Fibroblast of villous mesenchyme (primary cell): Measurements from ENCODE around the gene ACIN1. TPM values are rescaled to one million over a fixed set of nuclear protein-coding genes. Genes with fewer than 3 reads are reported as not detected.

Experiments used
- DNase-seq: peaks from one replicate; pipeline ENCODE4 v3.0.0-alpha.2; 2010; ENCODE audit warnings: low read depth
- H3K4me3 ChIP-seq: 2 replicates; pipeline ENCODE4 v1.5.1; 2011; ENCODE audit warnings: low read depth, mild to moderate bottlenecking, low read length
- total RNA-seq: library from RNA; depleted of rRNA; stranded (reverse); fragments of >200 nt; gene quantifications from 2 replicates; pipeline ENCODE4 v1.2.3, GENCODE V29; 2012
- TF ChIP-seq, protein P1 (sequence below): IDR thresholded peaks from 2 replicates; pipeline ENCODE4 v1.5.1; 2012; ENCODE audit warnings: low read depth, mild to moderate bottlenecking, low read length; ENCODE audit not compliant: insufficient read depth

Gene ACIN1
- total RNA-seq, 1 donor, result 106 TPM

DNA sequence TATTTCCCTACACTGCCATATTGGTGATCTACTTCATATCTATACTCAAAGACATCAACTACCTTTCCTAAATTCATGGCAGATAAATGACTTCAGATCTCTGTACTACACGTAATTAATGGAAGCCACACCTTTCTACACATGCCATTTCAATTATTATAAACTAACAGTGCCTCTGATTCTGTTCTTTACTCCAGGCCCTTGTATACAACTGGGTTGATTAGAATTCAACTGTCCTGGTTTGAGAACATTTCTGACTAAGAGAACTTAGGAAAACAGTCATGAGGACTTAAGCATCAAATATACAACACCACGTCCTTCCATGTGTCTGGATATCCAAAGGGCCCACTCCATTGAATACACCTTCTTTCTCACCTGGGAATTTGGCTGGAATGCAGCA is 1.8 kb downstream of the ACIN1 start:
- peak overlapping the region; percentile 91 for H3K4me3 ChIP-seq

DNA sequence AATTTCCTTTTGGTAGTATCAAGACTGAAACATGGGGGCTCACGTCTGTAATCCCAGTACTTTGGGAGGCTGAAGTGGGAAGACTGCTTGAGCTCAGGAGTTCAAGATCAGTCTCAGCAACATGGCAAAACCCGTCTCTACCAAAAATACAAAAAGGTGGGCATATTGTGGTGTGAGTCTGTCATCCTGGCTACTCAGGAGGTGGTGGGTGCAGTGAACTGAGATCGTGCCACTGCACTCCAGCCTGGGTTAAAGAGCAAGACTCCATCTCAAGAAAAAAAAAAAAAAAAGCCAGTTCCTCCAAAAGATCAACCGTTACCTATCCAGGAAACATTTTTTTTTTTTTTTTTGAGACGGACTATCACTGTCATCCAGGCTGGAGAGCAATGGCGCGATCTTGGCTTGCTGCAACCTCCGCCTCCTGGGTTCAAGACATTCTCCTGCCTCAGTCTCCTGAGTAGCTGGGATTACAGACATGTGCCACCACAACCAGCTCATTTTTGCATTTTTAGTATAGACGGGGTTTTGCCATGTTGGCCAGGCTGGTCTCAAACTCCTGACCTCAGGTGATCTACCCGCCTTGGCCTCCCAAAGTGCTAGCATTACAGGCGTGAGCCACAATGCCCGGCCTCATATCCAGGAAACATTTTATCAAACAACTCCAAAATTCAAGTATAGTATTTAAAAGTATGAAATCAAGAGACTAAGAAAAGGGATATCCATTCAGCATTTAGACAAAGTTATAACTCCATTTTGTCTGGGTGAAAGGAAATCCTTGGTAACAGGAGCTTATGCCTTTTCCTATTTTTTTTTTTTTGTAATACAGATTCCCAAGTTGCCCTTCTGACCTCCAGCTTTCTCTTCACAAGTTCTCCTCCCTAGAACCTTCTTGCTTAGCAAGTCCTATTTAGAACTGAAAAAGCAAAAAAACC is 3.4 kb downstream of the ACIN1 start:
- TF ChIP-seq, protein P1, sequence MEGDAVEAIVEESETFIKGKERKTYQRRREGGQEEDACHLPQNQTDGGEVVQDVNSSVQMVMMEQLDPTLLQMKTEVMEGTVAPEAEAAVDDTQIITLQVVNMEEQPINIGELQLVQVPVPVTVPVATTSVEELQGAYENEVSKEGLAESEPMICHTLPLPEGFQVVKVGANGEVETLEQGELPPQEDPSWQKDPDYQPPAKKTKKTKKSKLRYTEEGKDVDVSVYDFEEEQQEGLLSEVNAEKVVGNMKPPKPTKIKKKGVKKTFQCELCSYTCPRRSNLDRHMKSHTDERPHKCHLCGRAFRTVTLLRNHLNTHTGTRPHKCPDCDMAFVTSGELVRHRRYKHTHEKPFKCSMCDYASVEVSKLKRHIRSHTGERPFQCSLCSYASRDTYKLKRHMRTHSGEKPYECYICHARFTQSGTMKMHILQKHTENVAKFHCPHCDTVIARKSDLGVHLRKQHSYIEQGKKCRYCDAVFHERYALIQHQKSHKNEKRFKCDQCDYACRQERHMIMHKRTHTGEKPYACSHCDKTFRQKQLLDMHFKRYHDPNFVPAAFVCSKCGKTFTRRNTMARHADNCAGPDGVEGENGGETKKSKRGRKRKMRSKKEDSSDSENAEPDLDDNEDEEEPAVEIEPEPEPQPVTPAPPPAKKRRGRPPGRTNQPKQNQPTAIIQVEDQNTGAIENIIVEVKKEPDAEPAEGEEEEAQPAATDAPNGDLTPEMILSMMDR, result no peak

More for the DNA sequence above, 1.8 kb downstream of the ACIN1 start:
- DNase-seq, result no peak
- TF ChIP-seq, protein P1, result no peak

DNA sequence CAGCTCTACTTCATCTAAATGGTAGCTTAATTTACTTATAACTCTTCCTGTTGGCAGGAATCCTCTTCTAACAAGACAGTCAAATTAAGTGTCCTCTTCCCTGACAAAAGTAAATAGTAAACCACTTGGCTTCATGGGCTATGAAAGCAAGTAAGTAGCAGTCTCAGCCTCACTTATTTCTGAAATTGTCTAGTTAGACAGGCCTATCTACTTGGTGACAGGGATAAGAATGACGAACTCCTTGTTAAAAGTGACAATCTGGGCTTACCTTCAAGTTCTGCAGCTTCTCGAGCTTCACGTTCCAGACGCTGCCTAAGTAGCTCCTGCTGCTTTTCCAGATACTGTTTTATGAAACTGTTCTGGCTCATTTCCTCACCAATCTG is 4.7 kb downstream of the ACIN1 start:
- no peak for DNase-seq
- TF ChIP-seq, protein P1, result no peak
- no peak overlapping the region for H3K4me3 ChIP-seq

More for the DNA sequence above, 3.4 kb downstream of the ACIN1 start:
- no peak overlapping the region for H3K4me3 ChIP-seq
- no peak for DNase-seq

DNA sequence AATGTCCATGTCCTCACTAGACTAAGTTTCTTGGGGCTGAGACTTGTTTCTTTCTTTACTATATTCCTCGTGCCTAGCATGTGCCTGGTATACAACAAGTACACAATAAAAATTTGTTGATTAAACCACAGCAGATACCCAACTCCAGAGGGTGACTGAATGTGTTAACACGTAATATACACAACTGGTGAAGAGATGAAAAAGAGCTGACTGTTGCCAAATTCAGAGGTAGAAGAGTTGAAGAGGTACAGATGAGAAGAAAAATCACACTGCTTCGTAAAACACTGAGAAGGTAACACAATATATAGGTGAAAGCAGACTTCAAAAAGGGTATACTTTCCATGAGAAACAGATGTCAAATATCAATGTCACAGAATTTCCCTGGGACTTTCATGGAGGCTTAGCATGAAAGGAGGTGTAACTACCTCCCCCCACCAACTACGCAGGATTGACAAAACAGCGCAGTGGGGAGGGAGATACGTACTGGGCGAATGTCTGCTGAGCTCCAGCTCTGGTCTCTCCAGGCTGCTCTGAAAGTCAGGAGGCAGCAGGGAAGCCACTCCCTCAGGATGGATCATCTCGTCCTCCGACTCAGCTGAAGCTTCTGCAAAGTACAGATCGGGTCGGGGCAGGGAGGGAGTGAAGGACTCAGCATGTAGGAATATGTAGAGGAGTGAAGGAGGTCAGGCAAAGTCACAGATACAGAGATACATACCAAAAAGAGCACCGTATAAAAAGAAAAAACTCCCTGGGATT is 5.3 kb downstream of the ACIN1 start:
- H3K4me3 ChIP-seq, result no peak overlapping the region
- no peak for DNase-seq
- TF ChIP-seq, protein P1, result no peak

DNA sequence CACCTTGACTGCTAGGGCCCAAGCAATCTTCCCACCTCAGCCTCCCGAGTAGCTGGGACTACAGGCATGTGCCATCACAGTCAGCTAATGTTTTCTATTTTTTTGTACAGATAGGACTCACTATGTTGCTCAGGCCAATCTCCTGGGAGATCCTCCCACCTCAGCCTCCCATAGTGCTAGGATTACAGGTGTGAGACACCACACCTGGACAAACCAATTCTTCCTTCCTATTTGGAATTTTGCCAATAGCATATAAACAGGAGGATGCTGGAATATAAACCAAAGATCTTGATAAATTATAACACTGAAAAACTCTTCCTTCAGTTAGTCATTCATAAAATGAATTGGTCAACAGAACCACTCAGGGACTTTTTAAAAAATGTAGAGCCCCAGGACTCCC is 8.4 kb downstream of the ACIN1 start:
- H3K4me3 ChIP-seq, result no peak overlapping the region
- DNase-seq, result no peak
- TF ChIP-seq, protein P1, result no peak

DNA sequence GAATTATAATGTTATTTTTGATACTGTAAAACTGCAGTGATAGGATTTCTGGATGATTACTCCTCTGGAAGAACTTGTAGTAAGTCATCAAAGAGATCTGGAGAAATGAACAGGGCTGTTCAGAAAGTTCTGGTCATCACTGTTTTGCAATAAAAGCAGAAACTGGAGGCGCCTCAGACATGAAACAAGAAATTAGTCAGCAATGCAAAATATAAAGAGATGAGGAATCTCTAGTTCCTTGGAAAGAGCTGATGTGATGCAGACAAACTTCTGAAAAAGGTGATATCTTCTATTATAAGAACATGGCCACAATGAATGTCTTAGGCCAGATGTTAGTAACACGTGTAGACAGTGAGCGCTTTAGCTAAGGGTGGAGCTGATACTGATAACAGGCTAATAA is 9.5 kb downstream of the ACIN1 start:
- peak; percentile 20 for DNase-seq
- TF ChIP-seq, protein P1, result no peak

More for the DNA sequence above, 9.5 kb downstream of the ACIN1 start:
- no peak overlapping the region for H3K4me3 ChIP-seq
